ENCODE results near the gene IFITM2.

Gene IFITM2

DNA sequence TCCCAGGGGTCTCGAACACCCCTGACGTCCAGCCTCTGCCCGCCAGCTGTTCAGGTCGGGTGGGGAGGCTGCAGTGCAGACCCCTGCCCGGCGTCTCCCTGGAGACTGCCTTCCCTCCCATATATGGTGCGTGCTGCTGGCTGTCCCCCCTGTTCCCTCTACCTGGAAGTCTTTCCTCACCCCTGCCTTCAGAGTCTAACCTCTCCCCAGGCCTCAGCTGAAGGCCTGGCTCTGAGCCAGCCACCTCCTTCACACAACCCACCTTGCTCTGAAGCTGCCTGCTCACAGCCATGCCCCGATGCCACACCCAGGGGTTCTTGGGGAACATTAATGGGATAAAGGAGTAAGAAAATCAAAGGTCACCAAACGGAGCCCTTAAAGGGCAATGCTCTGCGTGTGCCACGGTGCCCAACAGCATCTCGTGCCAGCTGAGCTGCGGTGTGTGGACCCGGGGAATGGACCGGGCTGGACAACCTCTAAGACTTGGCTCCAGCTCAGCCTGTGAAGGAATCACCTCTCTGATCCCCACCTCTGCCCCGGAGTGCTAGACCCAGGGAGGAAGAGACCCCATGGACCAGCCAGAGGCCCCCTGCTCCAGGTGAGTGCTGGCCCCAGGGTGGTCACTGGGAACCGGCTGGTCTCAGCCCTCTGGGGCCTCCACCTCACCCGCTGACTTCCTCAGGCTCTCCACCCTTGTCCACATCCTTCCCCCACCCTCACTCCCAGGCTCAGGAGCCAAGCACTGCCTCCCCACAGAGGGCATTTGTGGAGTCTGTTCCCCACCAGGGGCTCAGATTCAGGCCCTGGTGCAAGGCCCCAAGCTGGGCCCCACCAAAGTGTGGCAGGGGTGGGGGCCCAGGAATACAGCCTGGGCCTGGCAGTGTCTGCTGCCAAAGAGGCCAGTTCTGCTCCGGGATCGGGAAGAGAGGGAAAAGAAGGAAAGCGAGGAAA is 29.3 kb upstream of the IFITM2 start, which contains the start of gene NLRP6:
Gene NLRP6, plus strand, starts transcription at position 407 of the 951 bp plus-strand sequence. Its CDS starts 163 bp downstream, at position 570.
- TF ChIP-seq, protein P1, sequence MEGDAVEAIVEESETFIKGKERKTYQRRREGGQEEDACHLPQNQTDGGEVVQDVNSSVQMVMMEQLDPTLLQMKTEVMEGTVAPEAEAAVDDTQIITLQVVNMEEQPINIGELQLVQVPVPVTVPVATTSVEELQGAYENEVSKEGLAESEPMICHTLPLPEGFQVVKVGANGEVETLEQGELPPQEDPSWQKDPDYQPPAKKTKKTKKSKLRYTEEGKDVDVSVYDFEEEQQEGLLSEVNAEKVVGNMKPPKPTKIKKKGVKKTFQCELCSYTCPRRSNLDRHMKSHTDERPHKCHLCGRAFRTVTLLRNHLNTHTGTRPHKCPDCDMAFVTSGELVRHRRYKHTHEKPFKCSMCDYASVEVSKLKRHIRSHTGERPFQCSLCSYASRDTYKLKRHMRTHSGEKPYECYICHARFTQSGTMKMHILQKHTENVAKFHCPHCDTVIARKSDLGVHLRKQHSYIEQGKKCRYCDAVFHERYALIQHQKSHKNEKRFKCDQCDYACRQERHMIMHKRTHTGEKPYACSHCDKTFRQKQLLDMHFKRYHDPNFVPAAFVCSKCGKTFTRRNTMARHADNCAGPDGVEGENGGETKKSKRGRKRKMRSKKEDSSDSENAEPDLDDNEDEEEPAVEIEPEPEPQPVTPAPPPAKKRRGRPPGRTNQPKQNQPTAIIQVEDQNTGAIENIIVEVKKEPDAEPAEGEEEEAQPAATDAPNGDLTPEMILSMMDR (IDR thresholded peaks at IDR 0.05; ENCODE audit: low read length, missing control alignments) = no peak
- no peak for DNase-seq (ENCODE audit: low read depth)
- H3K4me3 ChIP-seq (replicated peaks; ENCODE audit: low read depth, low read length) = no peak within 1 kb of the TSS

DNA sequence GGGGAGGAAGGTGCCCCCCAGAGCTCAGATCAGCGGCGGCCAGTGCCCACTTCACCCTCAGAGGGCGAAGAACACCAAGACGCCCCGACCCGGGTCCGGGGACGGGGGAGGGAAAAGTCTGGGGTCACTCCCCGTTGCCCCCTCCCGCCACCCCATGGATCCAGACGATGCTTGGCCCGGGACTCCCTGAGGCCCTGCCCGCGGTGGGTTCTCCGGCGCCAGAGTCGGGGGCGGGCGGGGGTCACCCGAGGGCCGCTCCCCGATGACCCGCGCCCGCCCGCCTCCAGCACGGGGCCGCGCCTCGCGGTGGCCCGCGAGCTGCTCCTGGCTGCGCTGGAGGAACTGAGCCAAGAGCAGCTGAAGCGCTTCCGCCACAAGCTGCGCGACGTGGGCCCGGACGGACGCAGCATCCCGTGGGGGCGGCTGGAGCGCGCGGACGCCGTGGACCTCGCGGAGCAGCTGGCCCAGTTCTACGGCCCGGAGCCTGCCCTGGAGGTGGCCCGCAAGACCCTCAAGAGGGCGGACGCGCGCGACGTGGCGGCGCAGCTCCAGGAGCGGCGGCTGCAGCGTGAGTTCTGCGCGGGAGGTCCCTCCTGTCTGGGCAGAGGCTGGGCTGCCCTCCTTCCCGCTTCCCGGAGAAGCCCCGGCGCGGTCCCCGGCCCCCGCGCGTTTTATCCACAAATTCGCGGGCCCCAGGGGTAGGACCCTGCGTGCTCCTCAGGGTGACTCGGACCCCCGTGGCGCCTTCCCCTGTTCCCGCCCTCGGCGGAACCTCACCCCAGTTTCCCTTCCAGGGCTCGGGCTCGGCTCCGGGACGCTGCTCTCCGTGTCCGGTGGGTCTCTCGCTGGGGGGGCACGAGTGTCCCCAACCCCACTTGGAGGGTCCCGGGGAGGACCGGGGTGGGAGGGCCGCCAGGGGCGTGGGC is 28.3 kb upstream of the IFITM2 start:
- DNase-seq (ENCODE audit: low read depth) = no peak
- no peak overlapping the region for H3K4me3 ChIP-seq (replicated peaks; ENCODE audit: low read depth, low read length)
- TF ChIP-seq, protein P1 (IDR thresholded peaks at IDR 0.05; ENCODE audit: low read length, missing control alignments) = no peak

DNA sequence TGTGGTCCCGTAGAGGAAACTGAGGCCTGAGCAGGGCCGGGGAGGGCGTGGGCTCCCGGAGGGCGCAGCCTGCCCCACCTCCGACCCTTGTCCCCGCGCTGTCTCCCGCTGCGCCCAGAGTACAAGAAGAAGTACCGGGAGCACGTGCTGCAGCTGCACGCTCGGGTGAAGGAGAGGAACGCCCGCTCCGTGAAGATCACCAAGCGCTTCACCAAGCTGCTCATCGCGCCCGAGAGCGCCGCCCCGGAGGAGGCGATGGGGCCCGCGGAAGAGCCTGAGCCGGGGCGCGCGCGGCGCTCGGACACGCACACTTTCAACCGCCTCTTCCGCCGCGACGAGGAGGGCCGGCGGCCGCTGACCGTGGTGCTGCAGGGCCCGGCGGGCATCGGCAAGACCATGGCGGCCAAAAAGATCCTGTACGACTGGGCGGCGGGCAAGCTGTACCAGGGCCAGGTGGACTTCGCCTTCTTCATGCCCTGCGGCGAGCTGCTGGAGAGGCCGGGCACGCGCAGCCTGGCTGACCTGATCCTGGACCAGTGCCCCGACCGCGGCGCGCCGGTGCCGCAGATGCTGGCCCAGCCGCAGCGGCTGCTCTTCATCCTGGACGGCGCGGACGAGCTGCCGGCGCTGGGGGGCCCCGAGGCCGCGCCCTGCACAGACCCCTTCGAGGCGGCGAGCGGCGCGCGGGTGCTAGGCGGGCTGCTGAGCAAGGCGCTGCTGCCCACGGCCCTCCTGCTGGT is 27.5 kb upstream of the IFITM2 start:
- TF ChIP-seq, protein P1 (IDR thresholded peaks at IDR 0.05; ENCODE audit: low read length, missing control alignments) = no peak
- no peak overlapping the region for H3K4me3 ChIP-seq (replicated peaks; ENCODE audit: low read depth, low read length)
- peak; percentile 35 for DNase-seq (ENCODE audit: low read depth)

DNA sequence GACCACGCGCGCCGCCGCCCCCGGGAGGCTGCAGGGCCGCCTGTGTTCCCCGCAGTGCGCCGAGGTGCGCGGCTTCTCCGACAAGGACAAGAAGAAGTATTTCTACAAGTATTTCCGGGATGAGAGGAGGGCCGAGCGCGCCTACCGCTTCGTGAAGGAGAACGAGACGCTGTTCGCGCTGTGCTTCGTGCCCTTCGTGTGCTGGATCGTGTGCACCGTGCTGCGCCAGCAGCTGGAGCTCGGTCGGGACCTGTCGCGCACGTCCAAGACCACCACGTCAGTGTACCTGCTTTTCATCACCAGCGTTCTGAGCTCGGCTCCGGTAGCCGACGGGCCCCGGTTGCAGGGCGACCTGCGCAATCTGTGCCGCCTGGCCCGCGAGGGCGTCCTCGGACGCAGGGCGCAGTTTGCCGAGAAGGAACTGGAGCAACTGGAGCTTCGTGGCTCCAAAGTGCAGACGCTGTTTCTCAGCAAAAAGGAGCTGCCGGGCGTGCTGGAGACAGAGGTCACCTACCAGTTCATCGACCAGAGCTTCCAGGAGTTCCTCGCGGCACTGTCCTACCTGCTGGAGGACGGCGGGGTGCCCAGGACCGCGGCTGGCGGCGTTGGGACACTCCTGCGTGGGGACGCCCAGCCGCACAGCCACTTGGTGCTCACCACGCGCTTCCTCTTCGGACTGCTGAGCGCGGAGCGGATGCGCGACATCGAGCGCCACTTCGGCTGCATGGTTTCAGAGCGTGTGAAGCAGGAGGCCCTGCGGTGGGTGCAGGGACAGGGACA is 26.7 kb upstream of the IFITM2 start:
- DNase-seq (ENCODE audit: low read depth) = no peak
- TF ChIP-seq, protein P1 (IDR thresholded peaks at IDR 0.05; ENCODE audit: low read length, missing control alignments) = no peak
- H3K4me3 ChIP-seq (replicated peaks; ENCODE audit: low read depth, low read length) = no peak overlapping the region

DNA sequence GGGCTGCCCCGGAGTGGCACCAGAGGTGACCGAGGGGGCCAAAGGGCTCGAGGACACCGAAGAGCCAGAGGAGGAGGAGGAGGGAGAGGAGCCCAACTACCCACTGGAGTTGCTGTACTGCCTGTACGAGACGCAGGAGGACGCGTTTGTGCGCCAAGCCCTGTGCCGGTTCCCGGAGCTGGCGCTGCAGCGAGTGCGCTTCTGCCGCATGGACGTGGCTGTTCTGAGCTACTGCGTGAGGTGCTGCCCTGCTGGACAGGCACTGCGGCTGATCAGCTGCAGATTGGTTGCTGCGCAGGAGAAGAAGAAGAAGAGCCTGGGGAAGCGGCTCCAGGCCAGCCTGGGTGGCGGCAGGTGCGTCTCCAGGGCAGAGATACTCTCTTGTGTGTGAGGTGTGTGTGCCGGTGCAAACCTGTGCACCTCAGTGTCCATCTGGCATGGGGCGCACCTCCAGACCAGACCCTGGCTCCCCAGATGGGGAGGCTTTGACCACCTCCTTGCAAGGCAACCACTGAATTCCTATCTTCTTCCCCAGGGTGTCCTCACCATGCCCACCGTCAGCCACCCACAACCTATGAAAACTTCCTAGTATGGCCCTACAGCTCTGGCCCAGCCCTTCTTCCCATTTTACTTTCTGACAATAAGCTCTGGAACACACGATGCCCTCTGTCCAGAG is 26.0 kb upstream of the IFITM2 start:
- no peak overlapping the region for H3K4me3 ChIP-seq (replicated peaks; ENCODE audit: low read depth, low read length)
- TF ChIP-seq, protein P1 (IDR thresholded peaks at IDR 0.05; ENCODE audit: low read length, missing control alignments) = no peak
- no peak for DNase-seq (ENCODE audit: low read depth)
